ENCODE data around the gene ZNRF3. TPM values are rescaled to one million over a fixed set of nuclear protein-coding genes. Genes with fewer than 3 reads are reported as not detected.
A peak's percentile ranks its signal among the peaks of the same experiment; 100 is the strongest.

The ZNRF3 gene
- polyA plus RNA-seq, 3 donors, result 0.13 TPM; not detected in 2

GRCh38 chr22:28869736-28870135 is 13.6 kb upstream of the ZNRF3 start:
- no peaks in the 10 kb centered on the region for H3K36me3 ChIP-seq (replicated peaks in 1 of 2; ENCODE audit: control insufficient read depth in 1 of 2, insufficient read depth in 2 of 2, low read length in 2 of 2)
- Mint-ChIP-seq H3K27ac (peak overlapping the region in 1 of 7 donors; percentile 37), H3K4me3 (no peak overlapping the region), H3K36me3 (no peaks in the 10 kb centered on the region), H3K4me1 (peaks cover 3% of the 10 kb centered on the region), H3K27me3 (ENCODE audit: low read depth in 3 of 3) (peaks cover 4 to 9% (median 8%) of the 10 kb centered on the region in 3 donors), H3K9me3 (peaks cover 2 to 16% (median 8%) of the 10 kb centered on the region in 7 donors)
- no peak for TF ChIP-seq CTCF (IDR thresholded peaks at IDR 0.05)
- no peak overlapping the region for H3K4me3 ChIP-seq (replicated peaks in 1 of 3; ENCODE audit: low read depth in 2 of 3, low read length in 3 of 3)
- H4K20me1 ChIP-seq (ENCODE audit: insufficient read depth, low read length), result no peaks in the 10 kb centered on the region
- no peak overlapping the region for H3K9ac ChIP-seq (ENCODE audit: insufficient read depth, low read length, poor library complexity, severe bottlenecking)
- no peak for DNase-seq
- no peaks in the 10 kb centered on the region for H3K79me2 ChIP-seq (ENCODE audit: insufficient read depth, low read length)
- no peak overlapping the region for H3K27ac ChIP-seq (ENCODE audit: low read depth in 1 of 2, low read length in 2 of 2)
- WGBS (ENCODE audit: insufficient coverage), result no CpG with 5 or more reads among the region's 2 CpGs
- H3K4me2 ChIP-seq (replicated peaks; ENCODE audit: extremely low read depth, low read length, poor library complexity, severe bottlenecking), result no peak overlapping the region
- no peak overlapping the region for H2AFZ ChIP-seq (ENCODE audit: insufficient read depth, low read depth, low read length, poor library complexity, severe bottlenecking)
- H3K4me1 ChIP-seq (ENCODE audit: control insufficient read depth in 1 of 2, insufficient read depth in 2 of 2, low read length in 2 of 2), result no peaks in the 10 kb centered on the region
- intact Hi-C loops (cut with micrococcal nuclease), result no loop called here
- H3K27me3 ChIP-seq (ENCODE audit: control insufficient read depth in 2 of 2, insufficient read depth in 2 of 2, low read length in 2 of 2), result no peaks in the 10 kb centered on the region
- H3K9me3 ChIP-seq (replicated peaks in 1 of 2; ENCODE audit: control insufficient read depth in 1 of 2, insufficient read depth in 1 of 2, low read length in 2 of 2), result no peaks in the 10 kb centered on the region

- Mint-ChIP-seq H3K4me1 (peaks cover 5% of the 10 kb centered on the region), H3K4me3 (no peak overlapping the region), H3K27ac (no peak overlapping the region), H3K36me3 (no peaks in the 10 kb centered on the region), H3K27me3 (ENCODE audit: low read depth in 3 of 3) (peaks cover 2 to 4% (median 3%) of the 10 kb centered on the region in 3 donors), H3K9me3 (peaks cover 0 to 10% (median 5%) of the 10 kb centered on the region in 7 donors)
- no peaks in the 10 kb centered on the region for H3K79me2 ChIP-seq (ENCODE audit: insufficient read depth, low read length)
- intact Hi-C loops (cut with micrococcal nuclease), result no loop called here
- no peak overlapping the region for H3K27ac ChIP-seq (ENCODE audit: low read depth in 1 of 2, low read length in 2 of 2)
- 100% methylated on average over 1 of the region's 3 CpGs for WGBS (ENCODE audit: insufficient coverage)
- H3K4me1 ChIP-seq (ENCODE audit: control insufficient read depth in 1 of 2, insufficient read depth in 2 of 2, low read length in 2 of 2), result peaks cover 0 to 5% of the 10 kb centered on the region in 2 donors
- no peak overlapping the region for H3K4me2 ChIP-seq (replicated peaks; ENCODE audit: extremely low read depth, low read length, poor library complexity, severe bottlenecking)
- DNase-seq, result no peak
- H3K27me3 ChIP-seq (ENCODE audit: control insufficient read depth in 2 of 2, insufficient read depth in 2 of 2, low read length in 2 of 2), result no peaks in the 10 kb centered on the region
- no peak overlapping the region for H3K9ac ChIP-seq (ENCODE audit: insufficient read depth, low read length, poor library complexity, severe bottlenecking)
- no peak overlapping the region for H2AFZ ChIP-seq (ENCODE audit: insufficient read depth, low read depth, low read length, poor library complexity, severe bottlenecking)
- H3K9me3 ChIP-seq (replicated peaks in 1 of 2; ENCODE audit: control insufficient read depth in 1 of 2, insufficient read depth in 1 of 2, low read length in 2 of 2), result no peaks in the 10 kb centered on the region
- no peak for TF ChIP-seq CTCF (IDR thresholded peaks at IDR 0.05)
- H3K4me3 ChIP-seq (replicated peaks in 1 of 3; ENCODE audit: low read depth in 2 of 3, low read length in 3 of 3), result no peak overlapping the region
- no peaks in the 10 kb centered on the region for H4K20me1 ChIP-seq (ENCODE audit: insufficient read depth, low read length)
- H3K36me3 ChIP-seq (replicated peaks in 1 of 2; ENCODE audit: control insufficient read depth in 1 of 2, insufficient read depth in 2 of 2, low read length in 2 of 2), result no peaks in the 10 kb centered on the region
Observed at GRCh38 chr22:28873183-28873963, 10.0 kb upstream of the ZNRF3 start.
